Ovary (tissue), 9 donors: ENCODE data around the gene SHROOM4. TPM values are rescaled to one million over a fixed set of nuclear protein-coding genes. Genes with fewer than 3 reads are reported as not detected.

Source experiments
- DNase-seq, 5 donors: peaks; one replicate each; pipeline ENCODE4 v3.0.0-alpha.2; 2019 to 2020
- H3K27ac ChIP-seq, 2 donors: fragments of 200-600 bp; one replicate each; pipeline versions ENCODE4 v1.5.1 to v1.8.0; 2019 to 2022
- H3K27me3 ChIP-seq: fragments of 200-600 bp; one replicate; pipeline ENCODE4 v1.8.0; 2022
- H3K36me3 ChIP-seq: fragments of 200-600 bp; sonication (generic); one replicate; pipeline ENCODE4 v1.5.1; 2019
- H3K4me1 ChIP-seq: one replicate; pipeline ENCODE4 v1.8.1; 2013; ENCODE audit warnings: mild to moderate bottlenecking, moderate library complexity; ENCODE audit not compliant: insufficient read depth
- H3K4me3 ChIP-seq: fragments of 200-600 bp; sonication (generic); one replicate; pipeline ENCODE4 v1.5.1; 2017
- H3K9me3 ChIP-seq, 2 donors: fragments of 200-600 bp in 1 of 2; sonication (generic) in 1 of 2; one replicate each; pipeline versions ENCODE4 v1.5.1 to v1.8.1; 2013 to 2019; ENCODE audit warnings: mild to moderate bottlenecking in 1 of 2, moderate library complexity in 1 of 2
- EP300 ChIP-seq: sonication (generic); formaldehyde crosslinking; IDR thresholded peaks from one replicate; pipeline ENCODE4 v1.6.1; 2017; ENCODE audit warnings: antibody characterized with exemption
- POLR2A ChIP-seq: fragments of 450-650 bp; IDR thresholded peaks from one replicate; pipeline ENCODE4 v1.6.1; 2017; ENCODE audit warnings: antibody characterized with exemption, mild to moderate bottlenecking, moderate library complexity
- WGBS, 3 donors: extraction: QIAGEN DNeasy Blood & Tissue Kit in 1 of 3; methylation state at CpG; one replicate each; pipeline versions ENCODE4 v1.1.5 to v1.1.7; 2013 to 2017; 5-methylcytosine and 5-hydroxymethylcytosine counted together
- intact Hi-C, 4 donors: fragments of 100-400 bp; cut with DNase I; formaldehyde crosslinking; loops; one replicate each; pipeline versions ENCODE4 v1.11.0 to v1.15.1; 2022 to 2023
- polyA plus RNA-seq, 2 donors: library from polyadenylated mRNA; stranded (reverse); fragments of 200-250 nt in 1 of 2; fragments of 350-450 nt in 1 of 2; fragmentation: Illumina TruSeq in 1 of 2; extraction: RNeasy Lipid Tissue Mini Kit (QIAGEN cat#74804) in 1 of 2; gene quantifications; one replicate each; pipeline ENCODE4 v1.2.3, GENCODE V29; 2013 to 2014
- total RNA-seq, 7 donors: library from RNA; depleted of rRNA in 2 of 7; stranded (reverse); fragments of >200 nt in 2 of 7; fragmentation: NEBNext Ultra II Directional in 3 of 7; extraction: Animal tissue kit (Norgen Biotek cat#: 25700) in 3 of 7; gene quantifications; one replicate each; pipeline versions ENCODE4 v1.1.0 to v1.2.4, GENCODE V29; 2016 to 2023
- TF ChIP-seq, protein P1 (sequence below), 3 donors: fragments of 450-650 bp in 2 of 3; fragments of 200-600 bp in 1 of 3; IDR thresholded peaks; one replicate each; pipeline versions ENCODE4 v1.5.1 to v1.8.0; 2016 to 2022; ENCODE audit warnings: antibody characterized with exemption in 3 of 3, mild to moderate bottlenecking in 1 of 3
- donor health status: DM: no; HTN: no; CAD: no; lungs with moderate emphysema.
- donor health status: DM: no; HTN: no; CAD: no.
- donor health status: Bipolar disorder and iron deficiency.
- donor health status: DM: yes; HTN: yes; CAD: no.
- donor health status: DM: no; HTN: no; CAD: no.
- donor health status: DM: yes; HTN: yes; CAD: no.

The SHROOM4 gene
- total and polyA plus RNA-seq, 9 donors, result 1.7 to 7.2 (median 3.1) TPM

DNA sequence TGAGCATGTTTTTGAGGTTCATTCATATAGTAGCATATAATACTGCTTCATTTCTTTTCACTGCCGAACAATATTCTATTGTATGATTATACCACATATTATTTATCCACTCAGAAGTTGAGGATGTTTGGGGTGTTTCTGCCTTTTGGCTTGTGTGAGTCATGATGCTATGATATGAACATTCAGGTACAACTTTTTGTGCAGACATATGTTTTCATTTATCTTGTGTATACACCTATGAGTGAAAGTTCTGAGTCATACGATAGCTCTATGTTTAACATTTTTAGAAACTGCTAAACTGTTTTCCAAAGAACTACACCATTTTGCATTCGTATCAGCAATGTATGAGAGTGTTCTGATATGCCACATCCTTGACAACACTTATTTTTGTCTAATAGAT, 57.7 kb downstream of the SHROOM4 start:
- Histone ChIP-seq H3K9me3 (no peaks in the 10 kb centered on the region), H3K36me3 (no peaks in the 10 kb centered on the region), H3K4me3 (no peak overlapping the region), H3K4me1 (no peaks in the 10 kb centered on the region), H3K27ac (no peak overlapping the region), H3K27me3 (no peaks in the 10 kb centered on the region)
- 75 to 78% (median 76%) methylated on average over 3 of the region's 3 CpGs for WGBS, 3 donors
- intact Hi-C loops, result no loop called here
- no peak for TF ChIP-seq EP300
- no peak for TF ChIP-seq POLR2A
- TF ChIP-seq, protein P1, sequence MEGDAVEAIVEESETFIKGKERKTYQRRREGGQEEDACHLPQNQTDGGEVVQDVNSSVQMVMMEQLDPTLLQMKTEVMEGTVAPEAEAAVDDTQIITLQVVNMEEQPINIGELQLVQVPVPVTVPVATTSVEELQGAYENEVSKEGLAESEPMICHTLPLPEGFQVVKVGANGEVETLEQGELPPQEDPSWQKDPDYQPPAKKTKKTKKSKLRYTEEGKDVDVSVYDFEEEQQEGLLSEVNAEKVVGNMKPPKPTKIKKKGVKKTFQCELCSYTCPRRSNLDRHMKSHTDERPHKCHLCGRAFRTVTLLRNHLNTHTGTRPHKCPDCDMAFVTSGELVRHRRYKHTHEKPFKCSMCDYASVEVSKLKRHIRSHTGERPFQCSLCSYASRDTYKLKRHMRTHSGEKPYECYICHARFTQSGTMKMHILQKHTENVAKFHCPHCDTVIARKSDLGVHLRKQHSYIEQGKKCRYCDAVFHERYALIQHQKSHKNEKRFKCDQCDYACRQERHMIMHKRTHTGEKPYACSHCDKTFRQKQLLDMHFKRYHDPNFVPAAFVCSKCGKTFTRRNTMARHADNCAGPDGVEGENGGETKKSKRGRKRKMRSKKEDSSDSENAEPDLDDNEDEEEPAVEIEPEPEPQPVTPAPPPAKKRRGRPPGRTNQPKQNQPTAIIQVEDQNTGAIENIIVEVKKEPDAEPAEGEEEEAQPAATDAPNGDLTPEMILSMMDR (IDR thresholded peaks at IDR 0.05), result no peak
- no peak for DNase-seq

DNA sequence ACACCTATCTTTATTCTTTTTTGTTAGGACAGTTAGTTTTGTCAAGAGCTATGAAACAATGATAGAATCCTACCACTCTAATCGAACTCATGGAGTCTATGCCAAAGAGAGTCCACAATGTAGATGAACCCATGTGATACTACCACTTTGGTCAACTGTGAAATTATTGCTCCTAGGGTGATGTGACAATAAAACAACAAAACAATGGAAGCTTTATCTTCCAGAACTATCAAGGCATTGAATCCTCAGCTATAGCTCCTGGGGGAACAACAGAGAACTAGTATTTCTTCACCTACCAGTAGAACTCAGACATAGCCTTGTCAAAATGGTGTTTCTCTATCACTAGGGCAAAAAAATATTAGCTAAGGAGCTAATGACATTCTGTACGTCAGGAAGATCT, 62.9 kb downstream of the SHROOM4 start:
- H3K4me3 ChIP-seq, result no peak overlapping the region
- no peaks in the 10 kb centered on the region for H3K9me3 ChIP-seq
- no peak overlapping the region for H3K27ac ChIP-seq
- no peaks in the 10 kb centered on the region for H3K27me3 ChIP-seq
- H3K4me1 ChIP-seq, result no peaks in the 10 kb centered on the region
- WGBS, 3 donors, result 47 to 71% (median 62%) methylated on average over 2 of the region's 2 CpGs
- H3K36me3 ChIP-seq, result no peaks in the 10 kb centered on the region
- TF ChIP-seq, protein P1 (IDR thresholded peaks at IDR 0.05), result no peak
- TF ChIP-seq POLR2A (no peak), EP300 (no peak)
- DNase-seq, result no peak
- intact Hi-C loops, result no loop called here

DNA sequence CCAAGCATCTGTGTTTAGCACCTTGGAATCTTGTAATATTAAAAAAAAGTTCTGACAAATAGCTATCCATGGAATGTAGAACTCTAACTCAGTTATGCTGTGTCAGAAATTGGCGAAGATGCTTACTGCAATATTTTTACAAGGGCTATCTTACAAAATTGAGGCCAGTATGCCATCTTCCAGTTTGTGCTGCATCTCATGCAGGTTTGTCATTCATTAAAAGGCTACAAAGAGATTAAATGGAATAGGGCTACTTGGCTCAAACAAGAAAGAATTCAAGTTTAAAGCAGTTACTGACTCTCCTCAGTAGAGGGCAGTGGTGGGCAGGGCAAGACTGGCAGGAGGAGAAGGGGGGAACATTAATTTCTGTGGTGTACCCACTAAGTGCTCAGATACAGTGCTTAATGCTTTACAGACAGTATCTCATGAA, 66.5 kb downstream of the SHROOM4 start:
- H3K27ac ChIP-seq, result no peak overlapping the region
- H3K4me1 ChIP-seq, result no peaks in the 10 kb centered on the region
- no peaks in the 10 kb centered on the region for H3K9me3 ChIP-seq
- intact Hi-C loops, result no loop called here
- 22 to 29% (median 28%) methylated on average over 1 of the region's 1 CpG for WGBS, 3 donors
- H3K36me3 ChIP-seq, result no peaks in the 10 kb centered on the region
- H3K27me3 ChIP-seq, result no peaks in the 10 kb centered on the region
- TF ChIP-seq EP300 (no peak), POLR2A (no peak)
- TF ChIP-seq, protein P1 (IDR thresholded peaks at IDR 0.05), result no peak
- no peak for DNase-seq
- H3K4me3 ChIP-seq, result no peak overlapping the region

DNA sequence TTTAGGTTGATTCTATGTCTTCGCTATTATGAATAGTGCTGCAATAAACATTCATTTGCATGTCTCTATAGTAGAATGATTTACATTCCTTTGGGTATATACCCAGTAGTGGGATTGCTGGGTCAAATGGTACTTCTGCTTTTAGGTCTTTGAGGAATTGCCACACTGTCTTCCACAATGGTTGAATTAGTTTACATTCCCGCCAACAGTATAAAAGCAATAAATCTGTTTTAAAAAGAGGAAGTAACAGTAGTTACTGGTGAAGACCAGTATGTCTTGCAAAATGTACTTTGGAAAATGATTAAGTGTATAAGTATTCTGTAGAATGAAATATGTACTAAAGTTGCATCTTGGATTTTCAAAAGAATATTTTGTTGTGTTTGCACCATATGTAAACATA, 77.3 kb downstream of the SHROOM4 start:
- H3K4me3 ChIP-seq, result no peak overlapping the region
- 88 to 95% (median 90%) methylated on average over 2 of the region's 2 CpGs for WGBS, 3 donors
- no peaks in the 10 kb centered on the region for H3K36me3 ChIP-seq
- intact Hi-C loops, result no loop called here
- TF ChIP-seq, protein P1 (IDR thresholded peaks at IDR 0.05), result no peak
- no peak for TF ChIP-seq EP300
- TF ChIP-seq POLR2A, result no peak
- H3K4me1 ChIP-seq, result no peaks in the 10 kb centered on the region
- no peak overlapping the region for H3K27ac ChIP-seq
- H3K9me3 ChIP-seq, result no peaks in the 10 kb centered on the region
- no peak for DNase-seq
- no peaks in the 10 kb centered on the region for H3K27me3 ChIP-seq
